ENCODE data around the gene ETV2. TPM values are rescaled to one million over a fixed set of nuclear protein-coding genes. Genes with fewer than 3 reads are reported as not detected.

ETV2 gene
- total RNA-seq, result under 1 TPM in 1 of 2 donors, not detected in 1; 0.33 TPM

GRCh38 chr19:35641515-35642151 lies at the start of gene ETV2:
Gene ETV2 (plus strand): TSS chr19:35641745. CDS start chr19:35642461, 716 bp downstream.

GRCh38 chr19:35612559-35613321 lies 28.8 kb upstream of the ETV2 start, which contains the start of gene HAUS5:
Gene HAUS5 (plus strand): TSS chr19:35612735. CDS start chr19:35612795, 60 bp downstream.

GRCh38 chr19:35628565-35629331 lies 12.8 kb upstream of the ETV2 start, which contains the start of gene RBM42:
Gene RBM42 (plus strand): TSS chr19:35629036. CDS start chr19:35629154, 118 bp downstream.

DNA sequence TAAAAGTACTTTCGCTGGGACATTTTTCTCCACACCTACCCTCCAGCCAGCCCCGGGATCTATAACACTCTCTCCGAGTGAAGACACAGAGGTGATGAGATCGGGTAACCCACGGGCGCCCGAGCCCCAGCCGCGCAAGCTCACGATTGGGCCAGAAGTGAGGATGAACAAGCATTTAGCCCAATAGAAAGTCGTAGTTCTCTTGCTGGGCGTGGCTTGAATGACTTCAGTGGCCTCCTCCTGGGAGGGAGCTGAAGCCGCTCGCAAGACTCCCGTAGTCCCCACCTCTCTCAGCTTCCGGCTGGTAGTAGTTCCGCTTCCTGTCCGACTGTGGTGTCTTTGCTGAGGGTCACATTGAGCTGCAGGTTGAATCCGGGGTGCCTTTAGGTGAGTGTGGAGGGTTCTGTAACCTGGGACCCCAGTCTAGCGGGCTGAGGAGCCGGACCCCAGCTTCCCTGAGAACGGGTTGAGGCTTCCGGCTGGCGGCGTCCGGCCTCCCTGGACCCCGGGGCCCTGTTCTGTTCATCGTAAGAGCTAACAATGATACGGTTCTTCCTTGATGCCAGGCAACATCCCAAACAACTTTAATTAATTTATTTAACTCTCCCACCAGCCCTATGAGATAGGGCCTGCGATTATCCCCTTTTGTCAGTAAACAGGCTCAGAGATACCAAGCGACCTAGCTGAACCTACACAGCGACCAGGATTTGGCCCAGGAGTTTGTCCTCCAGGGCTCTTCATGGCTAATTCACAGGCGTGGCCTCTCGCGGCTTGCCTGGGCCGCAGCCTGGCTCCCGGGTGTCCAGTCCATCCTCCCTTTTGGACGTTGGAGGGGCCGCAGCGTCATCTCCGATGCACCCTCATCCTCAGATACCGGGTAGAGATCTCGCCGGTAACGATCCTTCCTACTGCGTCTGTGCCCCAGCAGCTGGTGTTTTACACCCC lies 6.7 kb downstream of the ETV2 start, which contains the start of gene COX6B1:
Gene COX6B1 (plus strand): TSS at position 307 of the 945 bp plus-strand sequence. CDS start 2,921 bp downstream, outside the sequence.

DNA sequence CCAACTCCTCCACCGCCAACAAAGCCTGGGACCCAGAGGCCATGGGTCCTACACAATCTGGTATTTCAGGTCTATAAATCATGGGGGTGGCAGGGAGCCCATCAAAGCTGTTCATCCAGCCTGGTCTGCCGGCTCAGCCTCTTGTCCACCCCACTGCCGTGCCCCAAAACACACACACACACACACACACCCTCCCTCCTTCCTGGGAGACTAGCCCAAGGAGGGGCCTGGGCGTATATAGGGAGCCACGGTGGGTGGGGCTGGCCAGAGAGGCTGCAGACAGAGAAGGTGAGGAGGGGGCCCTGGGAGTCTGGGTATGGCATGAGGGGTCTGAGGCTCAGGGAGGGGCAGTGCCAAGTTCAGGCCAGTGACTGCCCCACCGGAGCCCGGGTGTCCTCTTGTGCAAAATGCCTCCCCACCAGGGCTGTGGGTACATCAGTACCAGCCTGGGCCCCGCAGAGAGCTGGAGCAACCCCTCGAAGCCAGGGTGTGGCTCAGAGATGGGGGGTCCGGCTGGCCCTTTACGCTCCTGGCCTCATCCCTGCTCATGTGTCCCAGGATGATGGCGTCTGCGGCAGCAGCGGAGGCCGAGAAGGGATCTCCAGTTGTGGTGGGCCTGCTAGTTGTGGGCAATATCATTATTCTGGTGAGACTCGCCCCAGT lies 24.8 kb downstream of the ETV2 start, which contains the start of gene UPK1A:
Gene UPK1A (plus strand): TSS at position 267 of the 663 bp plus-strand sequence. CDS start 296 bp downstream, at position 563.

Other genes with a start within 250 kb of the ETV2 start
- under 1 TPM in 1 of 2 donors, not detected in 1; 0.69 TPM for gene FFAR2, start 193.5 kb upstream of the ETV2 start, total RNA-seq
- gene KRTDAP, start 151.3 kb upstream of the ETV2 start, total RNA-seq, result not detected
- gene DMKN, start 128.1 kb upstream of the ETV2 start, total RNA-seq, result 1 to 10 TPM; 2.0 to 6.2 TPM
- under 1 TPM in 1 of 2 donors, not detected in 1; under 0.01 TPM for gene SBSN, start 113.4 kb upstream of the ETV2 start, total RNA-seq
- 10 to 100 TPM in 1 of 2 donors, 1 to 10 TPM in 1; 5.9 to 10.3 TPM for gene GAPDHS, start 108.3 kb upstream of the ETV2 start, total RNA-seq
- gene TMEM147, start 96.1 kb upstream of the ETV2 start, total RNA-seq, result 100 to 1,000 TPM; 118 to 126 TPM
- gene ATP4A, start 78.1 kb upstream of the ETV2 start, total RNA-seq, result not detected
- gene PMIS2, start 55.6 kb upstream of the ETV2 start, total RNA-seq, result not detected
- 10 to 100 TPM in 1 of 2 donors, 1 to 10 TPM in 1; 6.5 to 11.3 TPM for gene HAUS5, start 29.0 kb upstream of the ETV2 start, total RNA-seq
- gene RBM42, start 12.7 kb upstream of the ETV2 start, total RNA-seq, result 10 to 100 TPM; 58.5 to 63.6 TPM
- gene COX6B1, start 6.6 kb downstream of the ETV2 start, total RNA-seq, result 100 to 1,000 TPM; 272 to 275 TPM
- gene UPK1A, start 24.8 kb downstream of the ETV2 start, total RNA-seq, result not detected
- not detected for gene ZBTB32, start 62.8 kb downstream of the ETV2 start, total RNA-seq
- 1 to 10 TPM; 7.6 to 8.3 TPM for gene KMT2B, start 76.3 kb downstream of the ETV2 start, total RNA-seq
- 1 to 10 TPM in 1 of 2 donors, under 1 TPM in 1; 0.69 to 3.3 TPM for gene IGFLR1, start 100.7 kb downstream of the ETV2 start, total RNA-seq
- gene U2AF1L4, start 103.7 kb downstream of the ETV2 start, total RNA-seq, result 1 to 10 TPM; 2.8 to 6.0 TPM
- gene PSENEN, start 103.9 kb downstream of the ETV2 start, total RNA-seq, result 10 to 100 TPM; 14.8 to 19.3 TPM
- 10 to 100 TPM; 11.0 to 13.1 TPM for gene LIN37, start 106.8 kb downstream of the ETV2 start, total RNA-seq
- gene HSPB6, start 115.3 kb downstream of the ETV2 start, total RNA-seq, result 1 to 10 TPM in 1 of 2 donors, under 1 TPM in 1; 0.67 to 1.7 TPM
- 1 to 10 TPM; 5.5 to 9.0 TPM for gene PROSER3, start 116.4 kb downstream of the ETV2 start, total RNA-seq
- 1 to 10 TPM; 1.3 to 7.9 TPM for gene ARHGAP33, start 133.8 kb downstream of the ETV2 start, total RNA-seq
- not detected for gene PRODH2, start 171.1 kb downstream of the ETV2 start, total RNA-seq
- not detected for gene NPHS1, start 210.8 kb downstream of the ETV2 start, total RNA-seq
- gene KIRREL2, start 215.2 kb downstream of the ETV2 start, total RNA-seq, result under 1 TPM; 0.33 to 0.34 TPM
- 1 to 10 TPM in 1 of 2 donors, under 1 TPM in 1; under 0.01 to 2.1 TPM for gene APLP1, start 226.8 kb downstream of the ETV2 start, total RNA-seq

Data from melanocyte of skin (primary cell).